NOMO-1 treated with DMSO at 0.1 percent for 48 hours (cell line): Measurements from ENCODE around the gene PAWR.
"Not testable (repeated sequence)": the region's sequence is repeated elsewhere in the genome, so short reads cannot be mapped to it uniquely, and the experiment has no call there.

Experiments used
- DNase-seq: peaks from one replicate; lab custom pipeline; 2025; ENCODE audit not compliant: unreplicated experiment; lab: John Stamatoyannopoulos, UW

Gene PAWR

DNA sequence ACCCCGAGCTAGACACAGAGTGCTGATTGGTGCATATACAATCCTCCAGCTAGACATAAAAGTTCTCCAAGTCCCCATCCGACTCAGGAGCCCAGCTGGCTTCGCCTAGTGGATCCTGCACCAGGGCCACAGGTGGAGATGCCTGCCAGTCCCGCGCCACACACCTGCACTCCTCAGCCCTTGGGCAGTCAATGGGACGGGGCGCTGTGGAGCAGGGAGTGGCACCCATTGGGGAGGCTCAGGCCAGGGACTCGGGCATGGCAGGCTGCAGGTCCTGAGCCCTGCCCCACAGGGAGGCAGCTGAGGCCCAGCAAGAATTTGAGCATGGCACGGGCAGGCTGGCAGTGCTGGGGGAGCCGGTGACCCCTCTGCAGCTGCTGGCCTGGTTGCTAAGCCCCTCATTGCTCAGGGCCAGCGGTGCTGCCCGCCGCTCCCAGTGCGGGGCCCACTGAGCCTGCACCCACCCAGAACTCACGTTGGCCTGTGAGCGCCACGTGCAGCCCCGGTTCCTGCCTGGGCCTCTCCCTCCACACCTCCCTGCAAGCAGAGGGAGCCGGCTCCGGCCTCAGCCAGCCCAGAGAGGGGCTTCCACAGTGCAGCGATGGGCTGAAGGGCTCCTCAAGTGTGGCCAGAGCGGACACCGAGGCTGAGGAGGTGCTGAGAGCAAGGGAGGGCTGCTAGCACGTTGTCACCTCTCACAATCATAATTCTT is 136.7 kb downstream of the PAWR start:
- DNase-seq, result no peak

DNA sequence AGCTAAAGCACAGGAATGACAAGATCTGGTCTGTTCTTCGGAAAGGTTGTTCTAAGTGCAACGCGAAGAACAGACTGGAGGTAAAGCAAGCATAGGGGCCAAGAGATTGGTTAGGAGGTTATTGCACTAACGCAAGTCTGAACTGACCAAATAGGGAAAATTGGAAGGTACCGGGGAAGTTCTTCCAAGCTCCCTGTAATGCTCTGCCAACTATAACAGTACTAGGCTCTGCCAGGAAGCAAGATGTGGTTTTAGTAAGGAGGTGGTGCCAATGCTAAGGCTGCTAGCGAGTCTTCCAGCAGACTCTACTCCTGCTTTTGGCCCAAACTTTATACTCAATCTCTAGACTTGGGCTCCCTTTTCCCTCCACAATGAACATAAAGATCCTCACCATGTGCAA is 138.6 kb downstream of the PAWR start:
- DNase-seq, result no peak

DNA sequence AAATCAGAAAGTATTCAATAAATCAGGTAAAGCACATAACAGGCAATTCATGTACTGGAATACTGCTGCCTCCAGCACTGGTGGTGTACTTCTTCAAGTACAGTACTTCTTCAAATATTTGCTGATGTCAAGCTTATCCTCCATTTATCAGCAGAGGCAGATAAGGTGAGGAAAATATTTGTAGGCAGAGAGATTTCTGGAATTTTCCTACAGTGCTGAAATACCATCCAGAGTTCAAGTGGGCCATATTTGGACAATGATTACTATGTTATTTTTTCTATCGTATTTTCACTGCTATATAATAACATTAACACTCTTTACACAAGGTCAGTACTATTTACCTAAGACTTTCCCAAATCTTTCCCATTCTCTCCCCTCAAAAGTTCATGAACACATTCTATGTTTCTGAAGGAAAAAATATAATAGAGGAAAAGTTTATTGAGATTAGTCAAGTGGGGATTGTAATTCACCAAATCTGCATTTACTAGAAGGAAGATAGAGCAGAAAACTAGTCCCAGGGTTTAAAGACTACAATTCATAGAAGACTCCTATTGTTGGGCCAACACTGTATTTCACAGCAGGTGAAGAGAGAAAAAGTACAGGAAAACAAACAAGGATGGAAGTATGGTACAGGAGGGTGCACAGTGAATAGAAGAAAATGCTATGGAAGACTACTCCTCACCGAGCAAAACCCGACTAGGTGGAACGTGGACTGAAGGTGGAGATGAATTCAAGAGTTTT is 141.1 kb downstream of the PAWR start:
- DNase-seq, result no peak

DNA sequence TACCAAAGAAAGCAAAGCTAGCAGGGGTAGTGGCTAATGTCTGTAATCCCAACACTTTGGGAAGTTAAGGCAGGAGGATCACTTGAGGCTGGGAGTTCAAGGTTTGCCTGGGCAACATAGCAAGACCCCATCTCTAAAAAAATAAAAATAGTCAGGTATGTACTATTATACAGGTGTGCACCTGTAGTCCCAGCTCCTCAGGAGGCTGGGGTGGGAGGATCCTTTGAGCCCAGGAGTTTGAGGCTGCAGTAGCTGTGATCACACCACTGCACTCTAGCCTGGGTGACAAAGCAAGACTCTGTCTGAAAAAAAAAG is 142.2 kb downstream of the PAWR start:
- DNase-seq, result no peak

DNA sequence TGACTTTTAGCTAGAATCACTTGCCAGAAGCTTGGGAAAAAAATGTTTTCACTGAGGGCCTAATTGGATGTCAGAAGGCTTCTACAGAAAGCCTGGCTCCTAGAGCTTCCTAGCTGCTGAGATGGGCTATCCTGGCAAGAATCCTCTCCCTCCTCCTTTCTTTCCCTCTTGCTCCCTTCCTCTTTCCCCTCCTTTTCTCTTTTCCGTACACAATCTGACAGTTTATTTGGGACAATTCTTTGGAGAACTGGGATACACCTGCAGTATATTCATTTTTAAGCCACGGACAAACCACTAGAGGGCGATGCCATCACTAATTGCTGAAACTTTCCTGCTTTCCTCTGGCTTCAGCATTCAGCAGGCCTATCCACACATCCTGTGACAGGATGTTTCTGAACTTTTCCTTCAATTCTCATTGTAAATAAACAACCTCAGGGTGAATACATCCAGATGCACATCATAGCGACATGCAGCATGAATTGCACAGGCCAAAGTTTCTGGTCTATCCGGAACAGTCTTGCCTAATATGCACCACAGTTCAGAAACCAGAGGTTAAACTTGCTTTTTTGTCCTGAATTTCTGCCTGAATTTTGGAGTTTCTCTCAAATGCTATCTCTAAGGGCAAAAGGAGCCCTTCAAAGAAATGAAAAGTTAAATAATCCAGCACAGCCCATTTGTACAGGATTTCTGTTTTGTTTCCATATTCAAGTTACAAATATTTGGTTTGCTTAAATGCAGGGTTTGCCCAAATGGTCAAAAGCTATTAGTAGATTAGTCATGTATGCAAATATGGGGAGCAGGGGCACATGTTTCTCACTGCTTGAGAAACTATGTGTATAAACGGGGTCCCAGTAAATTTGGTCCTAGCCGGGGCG is 142.8 kb downstream of the PAWR start:
- no peak for DNase-seq

DNA sequence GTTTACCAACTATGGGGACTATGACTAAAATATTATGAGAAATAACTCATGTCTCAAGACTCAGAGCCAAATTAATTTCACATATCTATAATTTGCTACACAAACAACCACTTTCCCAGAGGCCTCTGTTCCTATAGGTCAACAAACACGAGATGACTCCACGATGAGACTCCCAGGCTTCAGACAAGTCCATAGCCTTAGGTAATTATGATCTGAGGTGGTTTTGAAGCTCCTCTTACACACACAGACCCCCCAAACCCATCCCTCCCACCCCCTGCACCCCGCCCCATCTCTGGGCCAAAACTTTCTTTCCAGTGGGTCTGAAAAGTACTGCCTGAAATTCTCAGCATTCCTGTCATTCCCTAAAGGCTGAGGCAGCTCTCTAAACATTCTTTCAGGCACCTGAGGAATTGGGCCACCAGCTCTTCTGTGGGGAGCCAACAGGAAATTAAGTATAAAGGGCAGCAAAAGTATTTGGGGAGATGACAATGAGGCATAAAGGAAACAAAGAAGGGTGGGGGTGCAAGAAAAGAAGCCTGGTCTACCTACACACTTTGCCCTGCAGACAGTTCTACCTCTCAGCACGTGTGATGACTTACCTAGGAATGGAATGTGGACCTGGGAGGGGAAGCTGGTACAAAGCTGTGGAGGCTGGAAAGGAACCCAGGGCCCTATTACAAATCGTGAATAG is 143.6 kb downstream of the PAWR start:
- no peak for DNase-seq

DNA sequence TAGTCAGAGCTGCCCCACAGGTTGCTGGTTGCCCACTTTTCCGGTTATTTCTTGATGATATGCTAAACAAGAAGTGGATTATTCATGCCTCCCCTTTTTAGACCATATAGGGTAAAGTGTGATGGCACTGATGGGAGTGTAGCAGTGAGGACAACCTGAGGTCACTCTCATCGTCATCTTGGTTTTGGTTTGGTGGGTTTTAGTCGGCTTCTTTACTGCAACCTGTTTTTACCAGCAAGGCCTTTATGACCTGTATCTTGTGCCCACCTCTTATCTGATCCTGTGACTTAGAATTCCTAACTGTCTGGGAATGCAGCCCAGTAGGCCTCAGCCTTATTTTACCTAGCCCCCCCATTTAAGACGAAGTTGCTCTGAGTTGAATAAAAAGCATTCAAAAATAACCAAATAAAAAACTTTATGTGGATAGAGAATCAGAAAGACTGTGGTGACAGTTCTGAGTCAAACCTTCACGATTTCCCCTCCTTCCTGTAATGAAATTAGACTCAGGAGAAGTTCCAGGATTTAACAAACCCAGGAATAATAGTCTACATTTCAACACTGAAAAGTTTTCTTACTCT is 144.2 kb downstream of the PAWR start:
- no peak for DNase-seq

DNA sequence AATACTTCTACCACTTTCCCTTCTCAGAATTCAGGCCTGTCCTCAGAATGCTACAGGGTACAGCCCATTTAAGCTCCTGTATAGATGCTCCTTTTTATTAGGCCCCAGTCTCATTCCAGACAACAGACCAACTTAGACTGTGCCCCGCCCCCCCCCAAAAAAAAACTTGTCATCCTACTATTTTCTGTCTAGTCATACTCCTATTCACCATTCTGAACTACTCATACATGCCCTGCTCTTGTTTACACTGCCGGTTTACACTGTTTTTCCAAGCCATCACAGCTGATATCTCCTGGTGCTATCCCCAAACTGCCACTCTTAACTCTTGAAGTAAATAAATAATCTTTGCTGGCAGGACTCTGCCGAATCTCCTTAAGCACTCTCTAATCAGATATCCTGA is 146.3 kb downstream of the PAWR start:
- not testable (repeated sequence) for DNase-seq

DNA sequence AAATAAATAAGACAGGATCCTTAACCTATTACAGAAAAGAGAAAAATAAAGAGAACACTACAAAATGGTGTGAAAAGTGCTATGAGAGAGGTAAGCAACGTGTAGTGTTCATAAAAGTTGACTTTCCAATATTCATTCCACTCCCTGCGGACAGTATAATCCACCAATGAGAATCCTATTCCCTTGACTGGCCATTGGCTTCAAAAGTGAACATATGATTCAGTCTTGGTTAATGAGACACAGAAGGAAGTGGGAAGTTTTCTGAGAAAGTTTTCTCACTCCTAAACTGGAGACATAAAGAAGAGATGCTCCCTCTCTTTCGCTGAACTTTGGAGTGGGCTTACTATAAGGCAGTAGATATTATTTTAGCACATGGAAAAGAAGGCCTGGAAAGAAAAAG is 153.1 kb downstream of the PAWR start:
- no peak for DNase-seq

DNA sequence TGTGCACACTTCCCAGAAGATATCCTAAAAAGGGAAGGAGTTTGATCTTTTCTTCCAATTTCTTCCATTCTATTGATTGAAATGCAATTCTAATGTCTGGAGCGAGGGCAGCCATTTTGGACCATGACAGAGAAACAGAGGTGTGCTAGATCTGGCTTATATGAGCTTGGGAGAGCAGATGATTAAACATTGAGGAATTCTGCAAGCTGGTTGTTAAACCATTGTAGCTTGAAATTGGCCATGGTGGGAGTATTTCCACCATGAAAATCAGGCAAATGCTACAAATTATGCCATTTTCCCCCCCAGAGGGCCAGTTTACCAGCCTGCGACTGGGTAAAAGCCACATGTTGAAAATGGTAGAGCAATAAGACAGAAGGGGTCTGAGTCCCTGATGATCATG is 155.0 kb downstream of the PAWR start:
- DNase-seq, result no peak
